Fibroblast of lung (primary cell): ENCODE data around the gene PPM1A. TPM values are rescaled to one million over a fixed set of nuclear protein-coding genes. Genes with fewer than 3 reads are reported as not detected.
A peak's percentile ranks its signal among the peaks of the same experiment; 100 is the strongest.

Experiments
- DNase-seq, 2 donors: peaks; one replicate each; pipeline versions ENCODE4 v3.0.0 to v3.0.0-alpha.2; 2010; ENCODE audit warnings: low read depth in 2 of 2
- H2AFZ ChIP-seq: 2 replicates; pipeline ENCODE4 v1.5.1; 2012; ENCODE audit warnings: low read length, control low read depth, inconsistent platforms
- H3K27ac ChIP-seq: 2 replicates; pipeline ENCODE4 v1.5.1; 2011; ENCODE audit warnings: low read length, control low read depth; ENCODE audit not compliant: insufficient read depth
- H3K27me3 ChIP-seq: 2 replicates; pipeline ENCODE4 v1.5.1; 2011; ENCODE audit warnings: mild to moderate bottlenecking, low read length; ENCODE audit not compliant: control insufficient read depth, insufficient read depth
- H3K36me3 ChIP-seq: 2 replicates; pipeline ENCODE4 v1.5.1; 2011; ENCODE audit warnings: low read length; ENCODE audit not compliant: control insufficient read depth, insufficient read depth
- H3K4me1 ChIP-seq: 2 replicates; pipeline ENCODE4 v1.5.1; 2011; ENCODE audit warnings: low read length; ENCODE audit not compliant: control insufficient read depth, insufficient read depth; ENCODE audit errors: extremely low read depth
- H3K4me2 ChIP-seq: 2 replicates; pipeline ENCODE4 v1.5.1; 2011; ENCODE audit warnings: low read length, control low read depth; ENCODE audit not compliant: insufficient read depth; ENCODE audit errors: extremely low read depth
- H3K4me3 ChIP-seq, 4 experiments: fragments of 200-600 bp in 1 of 4; sonication (generic) in 1 of 4; replicated peaks in 1 of 4; 2 replicates each; pipeline ENCODE4 v1.5.1; 2011 to 2016; ENCODE audit warnings: low read length in 4 of 4, low read depth in 3 of 4, mild to moderate bottlenecking in 3 of 4, control low read depth in 2 of 4, inconsistent platforms in 1 of 4, mixed read lengths in 1 of 4; ENCODE audit not compliant: insufficient read depth in 1 of 4; ENCODE audit errors: control extremely low read depth in 1 of 4
- H3K79me2 ChIP-seq: 2 replicates; pipeline ENCODE4 v1.5.1; 2012; ENCODE audit warnings: mild to moderate bottlenecking, low read length, inconsistent platforms; ENCODE audit not compliant: control insufficient read depth, insufficient read depth
- H3K9ac ChIP-seq: 2 replicates; pipeline ENCODE4 v1.5.1; 2011; ENCODE audit warnings: mild to moderate bottlenecking, low read length, control low read depth; ENCODE audit not compliant: insufficient read depth
- H3K9me3 ChIP-seq: 2 replicates; pipeline ENCODE4 v1.5.1; 2012; ENCODE audit warnings: low read depth, low read length; ENCODE audit not compliant: control insufficient read depth, insufficient read depth
- H4K20me1 ChIP-seq: 2 replicates; pipeline ENCODE4 v1.5.1; 2011; ENCODE audit warnings: low read length; ENCODE audit not compliant: control insufficient read depth, insufficient read depth; ENCODE audit errors: extremely low read depth
- EZH2 ChIP-seq: IDR thresholded peaks from 2 replicates; pipeline ENCODE4 v1.5.1; 2012; ENCODE audit warnings: low read length, control low read depth, mild to moderate bottlenecking; ENCODE audit errors: missing control alignments
- polyA plus RNA-seq, 2 donors: library from polyadenylated mRNA; depleted of rRNA in 1 of 2; stranded (reverse) in 1 of 2; unstranded in 1 of 2; fragments of >200 nt; gene quantifications; 2 replicates each; pipeline ENCODE4 v1.2.1, GENCODE V29; 2011 to 2012; ENCODE audit warnings: missing spikeins in 1 of 2
- total RNA-seq: library from RNA; depleted of rRNA; stranded (reverse); fragments of >200 nt; gene quantifications from 2 replicates; pipeline ENCODE4 v1.2.1, GENCODE V29; 2014
- TF ChIP-seq, protein P1 (sequence below), 2 donors: IDR thresholded peaks in 1 of 2; conservative IDR thresholded peaks in 1 of 2; 1 replicate in 1 of 2; 2 replicates in 1 of 2; pipeline ENCODE4 v1.5.1; 2011 to 2012; ENCODE audit warnings: low read length in 2 of 2, control low read depth in 1 of 2, inconsistent platforms in 1 of 2, low read depth in 1 of 2, mild to moderate bottlenecking in 1 of 2

The PPM1A gene
- total and polyA plus RNA-seq, 2 donors (not counting 1 experiment from before 2014, with no cell fraction given) = 25.9 to 51.3 TPM

DNA sequence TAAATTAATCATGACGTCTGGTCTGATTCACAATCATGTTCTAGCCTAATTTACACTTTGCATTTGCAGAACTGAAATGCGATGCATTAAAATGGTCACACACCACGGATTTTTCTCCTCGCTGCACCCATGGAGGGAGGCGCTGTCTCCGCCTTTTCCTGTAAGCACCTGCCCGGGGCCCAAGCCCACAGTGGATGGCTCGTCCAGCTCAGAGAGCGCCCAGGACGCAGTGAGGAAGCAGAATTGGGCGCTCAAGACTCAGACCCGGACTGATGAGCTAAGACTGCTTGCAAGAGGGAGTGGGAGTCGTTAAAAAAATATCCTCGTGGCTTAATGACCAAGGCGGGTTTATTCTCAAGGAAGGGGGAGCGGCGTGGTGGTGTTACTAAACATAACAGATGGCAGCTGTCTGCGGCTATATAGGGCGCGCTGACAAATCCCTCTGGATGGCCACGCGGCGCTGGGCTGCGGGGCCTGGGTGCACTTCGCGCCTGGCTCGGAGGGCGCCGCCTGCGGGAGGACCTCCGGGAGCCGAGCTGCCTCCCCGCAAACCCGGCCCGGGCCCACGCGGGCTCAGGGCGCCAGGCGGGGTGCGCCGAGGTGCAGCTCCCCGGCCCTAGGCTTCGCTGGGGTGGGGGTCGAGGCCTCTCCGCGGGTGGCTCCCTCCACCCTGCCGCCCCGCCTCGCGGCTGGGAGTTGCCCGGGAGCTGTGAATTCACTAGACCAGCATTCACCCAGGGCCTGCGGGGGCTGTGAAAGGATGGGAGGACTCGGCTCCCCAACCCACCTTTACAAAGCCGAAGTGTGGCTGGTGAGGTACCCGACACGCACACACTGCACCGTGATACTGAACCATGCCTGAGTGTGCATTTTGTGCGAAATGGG is 78.7 kb downstream of the PPM1A start:
- Histone ChIP-seq H3K9ac (no peak overlapping the region), H3K27ac (no peak overlapping the region), H3K27me3 (peaks cover 26% of the 10 kb centered on the region), H3K4me1 (no peaks in the 10 kb centered on the region), H4K20me1 (no peaks in the 10 kb centered on the region), H3K9me3 (no peaks in the 10 kb centered on the region), H2AFZ (no peak overlapping the region), H3K4me3 (peak overlapping the region in 3 of 4 experiments; percentile 10 to 33 (median 23)), H3K36me3 (no peaks in the 10 kb centered on the region), H3K4me2 (peak overlapping the region; percentile 17), H3K79me2 (no peaks in the 10 kb centered on the region)
- DNase-seq = peak; percentile 30 to 38
- peak; percentile 16 for TF ChIP-seq EZH2
- TF ChIP-seq, protein P1, sequence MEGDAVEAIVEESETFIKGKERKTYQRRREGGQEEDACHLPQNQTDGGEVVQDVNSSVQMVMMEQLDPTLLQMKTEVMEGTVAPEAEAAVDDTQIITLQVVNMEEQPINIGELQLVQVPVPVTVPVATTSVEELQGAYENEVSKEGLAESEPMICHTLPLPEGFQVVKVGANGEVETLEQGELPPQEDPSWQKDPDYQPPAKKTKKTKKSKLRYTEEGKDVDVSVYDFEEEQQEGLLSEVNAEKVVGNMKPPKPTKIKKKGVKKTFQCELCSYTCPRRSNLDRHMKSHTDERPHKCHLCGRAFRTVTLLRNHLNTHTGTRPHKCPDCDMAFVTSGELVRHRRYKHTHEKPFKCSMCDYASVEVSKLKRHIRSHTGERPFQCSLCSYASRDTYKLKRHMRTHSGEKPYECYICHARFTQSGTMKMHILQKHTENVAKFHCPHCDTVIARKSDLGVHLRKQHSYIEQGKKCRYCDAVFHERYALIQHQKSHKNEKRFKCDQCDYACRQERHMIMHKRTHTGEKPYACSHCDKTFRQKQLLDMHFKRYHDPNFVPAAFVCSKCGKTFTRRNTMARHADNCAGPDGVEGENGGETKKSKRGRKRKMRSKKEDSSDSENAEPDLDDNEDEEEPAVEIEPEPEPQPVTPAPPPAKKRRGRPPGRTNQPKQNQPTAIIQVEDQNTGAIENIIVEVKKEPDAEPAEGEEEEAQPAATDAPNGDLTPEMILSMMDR (conservative IDR thresholded peaks at IDR 0.05 in 1 of 2, IDR thresholded peaks at IDR 0.05 in 1 of 2; ENCODE audit: low read depth in 1 of 2, low read length in 2 of 2) = no peak

DNA sequence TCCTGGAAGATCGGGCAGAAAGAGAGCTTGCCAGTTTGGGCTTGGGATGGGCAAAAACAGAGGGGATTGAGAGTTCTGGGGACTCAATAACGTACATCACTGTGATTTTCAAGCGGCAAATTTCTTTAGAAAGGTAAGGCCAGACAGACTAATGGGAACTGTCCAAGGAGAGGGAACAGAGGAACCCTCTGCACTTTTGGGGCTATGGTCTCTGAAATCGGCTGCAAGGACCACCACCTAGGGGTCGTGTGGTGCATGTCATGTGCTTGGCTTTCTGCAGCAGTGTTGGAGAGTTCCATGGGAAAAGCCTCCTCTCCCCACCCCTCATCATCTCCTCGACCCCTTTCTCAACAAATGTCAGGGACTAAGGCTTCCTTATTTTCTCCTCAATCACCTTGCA is 79.6 kb downstream of the PPM1A start:
- Histone ChIP-seq H3K79me2 (no peaks in the 10 kb centered on the region), H3K27me3 (peaks cover 26% of the 10 kb centered on the region), H3K4me3 (no peak overlapping the region), H3K9me3 (no peaks in the 10 kb centered on the region), H3K27ac (no peak overlapping the region), H3K36me3 (no peaks in the 10 kb centered on the region), H3K4me1 (no peaks in the 10 kb centered on the region), H3K4me2 (no peak overlapping the region), H3K9ac (no peak overlapping the region), H4K20me1 (no peaks in the 10 kb centered on the region), H2AFZ (no peak overlapping the region)
- no peak for DNase-seq
- TF ChIP-seq, protein P1 (conservative IDR thresholded peaks at IDR 0.05 in 1 of 2, IDR thresholded peaks at IDR 0.05 in 1 of 2; ENCODE audit: low read depth in 1 of 2, low read length in 2 of 2) = no peak
- no peak for TF ChIP-seq EZH2

DNA sequence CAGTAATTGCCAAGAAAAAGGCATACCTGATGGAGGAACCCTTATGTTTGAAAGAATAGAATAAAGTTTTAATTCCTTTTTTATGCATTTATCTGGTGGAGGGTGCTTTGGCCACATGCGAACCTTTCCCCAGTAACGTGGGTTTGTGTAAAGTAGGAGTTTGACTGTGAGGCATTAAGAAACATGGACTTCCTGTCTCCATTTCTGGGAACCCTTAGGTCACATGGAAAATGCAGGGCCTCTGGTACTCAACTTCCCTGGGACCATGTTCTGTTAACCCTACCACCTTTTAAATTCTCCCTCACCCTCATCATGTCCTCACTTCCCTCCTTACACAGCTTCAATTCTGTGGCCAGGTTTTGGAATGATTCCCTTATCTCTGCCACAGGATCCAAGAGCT is 80.3 kb downstream of the PPM1A start:
- H2AFZ ChIP-seq = no peak overlapping the region
- no peak overlapping the region for H3K9ac ChIP-seq
- no peaks in the 10 kb centered on the region for H3K36me3 ChIP-seq
- H3K27me3 ChIP-seq = peaks cover 26% of the 10 kb centered on the region
- H3K4me3 ChIP-seq = no peak overlapping the region
- DNase-seq = no peak
- no peaks in the 10 kb centered on the region for H3K9me3 ChIP-seq
- TF ChIP-seq EZH2 = no peak
- TF ChIP-seq, protein P1 (conservative IDR thresholded peaks at IDR 0.05 in 1 of 2, IDR thresholded peaks at IDR 0.05 in 1 of 2; ENCODE audit: low read depth in 1 of 2, low read length in 2 of 2) = no peak
- no peaks in the 10 kb centered on the region for H4K20me1 ChIP-seq
- no peak overlapping the region for H3K27ac ChIP-seq
- H3K79me2 ChIP-seq = no peaks in the 10 kb centered on the region
- H3K4me1 ChIP-seq = no peaks in the 10 kb centered on the region
- no peak overlapping the region for H3K4me2 ChIP-seq
